PFSK-1 (cell line): ENCODE results near the gene EEFSEC.
A peak's percentile ranks its signal among the peaks of the same experiment; 100 is the strongest.

Source experiments
- FOXP2 ChIP-seq: optimal IDR thresholded peaks from 2 replicates; pipeline ENCODE3; 2011; ENCODE audit warnings: borderline replicate concordance, control low read depth, inconsistent platforms; ENCODE audit not compliant: insufficient read depth; ENCODE audit errors: extremely low read length, extremely low read depth
- POLR2AphosphoS5 ChIP-seq: IDR thresholded peaks from 2 replicates; pipeline ENCODE4 v1.6.1; 2012; ENCODE audit warnings: low read depth, mild to moderate bottlenecking, control low read depth, low read length, moderate library complexity
- SIN3A ChIP-seq: IDR thresholded peaks from 2 replicates; pipeline ENCODE4 v1.6.1; 2012; ENCODE audit warnings: mild to moderate bottlenecking, low read length, moderate library complexity, borderline replicate concordance; ENCODE audit not compliant: insufficient read depth
- TAF1 ChIP-seq: IDR thresholded peaks from 2 replicates; pipeline ENCODE4 v1.6.1; 2012; ENCODE audit warnings: low read length, control low read depth, borderline replicate concordance; ENCODE audit not compliant: insufficient read depth
- TF ChIP-seq, protein P1 (sequence below), 2 experiments: IDR thresholded peaks; 2 replicates each; pipeline versions ENCODE4 v1.6.1 to v1.8.0; 2011 to 2012; ENCODE audit warnings: low read depth in 2 of 2, low read length in 2 of 2, control low read depth in 1 of 2, inconsistent platforms in 1 of 2, mild to moderate bottlenecking in 1 of 2, moderate library complexity in 1 of 2; ENCODE audit not compliant: insufficient read depth in 1 of 2

The EEFSEC gene

DNA sequence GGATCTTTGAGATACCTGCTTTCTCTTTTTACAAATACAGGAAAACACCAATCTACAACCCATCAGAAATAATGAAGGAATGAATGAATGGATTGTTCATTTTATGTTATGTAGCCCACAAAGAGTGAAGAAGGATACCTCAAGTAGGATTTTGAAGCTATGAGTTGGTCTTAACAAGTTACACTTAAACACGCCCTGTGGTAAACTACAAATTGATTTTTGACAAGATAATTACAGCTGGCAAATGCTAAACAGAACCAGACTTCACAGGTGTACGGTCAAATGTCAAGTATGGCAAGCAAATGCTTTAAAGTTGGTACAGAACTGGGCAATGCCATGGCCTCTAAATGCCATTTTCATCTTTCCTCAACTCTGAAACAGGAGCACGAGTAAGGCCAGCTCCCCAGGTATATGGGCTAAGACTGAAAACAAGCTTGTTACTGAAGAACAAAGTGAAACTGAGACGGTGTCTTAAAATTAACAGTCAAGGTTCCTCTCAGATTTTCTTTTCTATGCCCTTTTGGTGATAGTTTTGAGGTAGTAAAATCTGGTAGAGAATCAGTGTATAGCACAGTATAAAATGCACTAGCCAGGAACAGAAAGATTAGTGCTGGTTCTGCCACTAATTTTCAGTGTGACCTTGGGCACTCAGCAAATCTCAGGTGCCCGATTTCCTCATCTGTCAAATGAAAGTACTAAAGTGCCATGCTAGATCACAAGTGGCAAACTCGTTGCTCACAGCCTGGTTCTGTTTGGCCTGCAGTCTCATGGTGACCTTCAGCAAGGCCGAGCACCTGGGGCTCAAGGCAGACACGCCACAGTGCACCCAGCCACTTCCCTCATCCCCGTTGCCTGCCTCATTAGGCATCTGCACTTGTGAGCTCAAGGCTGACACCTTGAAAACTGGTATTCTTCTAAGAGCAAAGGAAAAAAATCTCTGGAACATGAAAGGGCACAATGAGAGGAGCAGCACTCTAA is 39.2 kb upstream of the EEFSEC start:
- TF ChIP-seq FOXP2 (no peak), POLR2AphosphoS5 (no peak), SIN3A (no peak), TAF1 (no peak)
- TF ChIP-seq, protein P1, sequence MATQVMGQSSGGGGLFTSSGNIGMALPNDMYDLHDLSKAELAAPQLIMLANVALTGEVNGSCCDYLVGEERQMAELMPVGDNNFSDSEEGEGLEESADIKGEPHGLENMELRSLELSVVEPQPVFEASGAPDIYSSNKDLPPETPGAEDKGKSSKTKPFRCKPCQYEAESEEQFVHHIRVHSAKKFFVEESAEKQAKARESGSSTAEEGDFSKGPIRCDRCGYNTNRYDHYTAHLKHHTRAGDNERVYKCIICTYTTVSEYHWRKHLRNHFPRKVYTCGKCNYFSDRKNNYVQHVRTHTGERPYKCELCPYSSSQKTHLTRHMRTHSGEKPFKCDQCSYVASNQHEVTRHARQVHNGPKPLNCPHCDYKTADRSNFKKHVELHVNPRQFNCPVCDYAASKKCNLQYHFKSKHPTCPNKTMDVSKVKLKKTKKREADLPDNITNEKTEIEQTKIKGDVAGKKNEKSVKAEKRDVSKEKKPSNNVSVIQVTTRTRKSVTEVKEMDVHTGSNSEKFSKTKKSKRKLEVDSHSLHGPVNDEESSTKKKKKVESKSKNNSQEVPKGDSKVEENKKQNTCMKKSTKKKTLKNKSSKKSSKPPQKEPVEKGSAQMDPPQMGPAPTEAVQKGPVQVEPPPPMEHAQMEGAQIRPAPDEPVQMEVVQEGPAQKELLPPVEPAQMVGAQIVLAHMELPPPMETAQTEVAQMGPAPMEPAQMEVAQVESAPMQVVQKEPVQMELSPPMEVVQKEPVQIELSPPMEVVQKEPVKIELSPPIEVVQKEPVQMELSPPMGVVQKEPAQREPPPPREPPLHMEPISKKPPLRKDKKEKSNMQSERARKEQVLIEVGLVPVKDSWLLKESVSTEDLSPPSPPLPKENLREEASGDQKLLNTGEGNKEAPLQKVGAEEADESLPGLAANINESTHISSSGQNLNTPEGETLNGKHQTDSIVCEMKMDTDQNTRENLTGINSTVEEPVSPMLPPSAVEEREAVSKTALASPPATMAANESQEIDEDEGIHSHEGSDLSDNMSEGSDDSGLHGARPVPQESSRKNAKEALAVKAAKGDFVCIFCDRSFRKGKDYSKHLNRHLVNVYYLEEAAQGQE (IDR thresholded peaks at IDR 0.05; ENCODE audit: insufficient read depth in 1 of 2, low read depth in 2 of 2, low read length in 2 of 2): no peak

GRCh38 chr3:128122013-128122412 is 31.3 kb upstream of the EEFSEC start:
- TF ChIP-seq POLR2AphosphoS5 (no peak), FOXP2 (no peak), SIN3A (no peak)
- TF ChIP-seq, protein P1 (IDR thresholded peaks at IDR 0.05; ENCODE audit: insufficient read depth in 1 of 2, low read depth in 2 of 2, low read length in 2 of 2): no peak

GRCh38 chr3:128123156-128123537 is 30.1 kb upstream of the EEFSEC start:
- TF ChIP-seq TAF1: no peak
- no peak for TF ChIP-seq POLR2AphosphoS5
- TF ChIP-seq, protein P1 (IDR thresholded peaks at IDR 0.05; ENCODE audit: insufficient read depth in 1 of 2, low read depth in 2 of 2, low read length in 2 of 2): no peak
- TF ChIP-seq SIN3A: no peak
- no peak for TF ChIP-seq FOXP2

DNA sequence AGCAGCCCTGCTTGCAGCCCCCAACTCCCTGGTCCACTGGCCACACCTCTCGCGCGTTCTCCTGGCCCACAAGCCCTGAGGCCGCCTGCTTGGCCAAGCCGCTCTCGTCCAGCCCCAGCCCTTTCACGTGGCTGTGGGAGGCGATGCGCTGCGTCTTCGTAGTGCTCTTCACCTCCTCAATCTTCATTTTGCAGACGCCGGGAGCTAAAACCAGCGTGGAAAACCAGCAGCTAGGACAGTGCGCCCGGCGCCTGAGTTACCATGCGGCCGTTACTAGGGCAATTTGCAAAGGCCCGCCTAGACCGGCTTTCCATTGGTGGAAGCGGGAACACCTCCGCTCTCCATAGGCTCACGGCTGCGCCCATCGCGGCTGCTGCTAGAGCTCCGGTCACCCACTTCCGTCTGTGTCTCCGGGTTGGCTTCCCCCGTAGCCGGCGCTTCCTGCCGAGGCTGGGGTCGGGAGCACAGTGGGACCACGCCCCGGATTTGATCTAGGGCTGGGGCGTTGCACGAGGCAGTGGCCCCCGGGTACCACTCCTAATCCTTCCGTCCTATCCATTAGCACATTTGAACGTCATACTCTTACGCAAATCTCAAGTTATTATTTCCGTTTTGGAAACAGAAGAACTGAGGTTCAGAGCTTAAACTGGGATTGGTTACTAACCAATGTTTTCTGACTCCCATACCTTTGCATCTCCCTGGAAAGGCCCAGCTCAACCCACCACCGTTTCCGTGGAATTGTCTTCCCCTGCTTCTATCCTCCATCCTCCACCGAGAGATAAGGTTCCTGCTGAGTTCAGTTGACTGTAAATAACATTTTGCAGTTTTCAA is 29.5 kb upstream of the EEFSEC start, which contains the start of gene RUVBL1:
Gene RUVBL1 (minus strand): TSS at position 275 of the 831 bp plus-strand sequence. CDS start 88 bp downstream, at position 187.
- TF ChIP-seq FOXP2 (no peak), SIN3A (peak; percentile 75; the same call in 1 of the 2 replicates), POLR2AphosphoS5 (peak; percentile 78), TAF1 (peak; percentile 64; the same call in 1 of the 2 replicates)
- TF ChIP-seq, protein P1 (IDR thresholded peaks at IDR 0.05; ENCODE audit: insufficient read depth in 1 of 2, low read depth in 2 of 2, low read length in 2 of 2): peak in 1 of 2 experiments; percentile 15; a peak in 1 of 4 replicates
